Activated T-cell treated with anti-CD3 and anti-CD28 coated beads, Interleukin-2, amount 50 U/mL, for 24 hours (primary cell): ENCODE measurements around the gene ABHD4.
"Not testable (repeated sequence)": the region's sequence is repeated elsewhere in the genome, so short reads cannot be mapped to it uniquely, and the experiment has no call there.

ENCODE experiments used
- DNase-seq: peaks from one replicate; pipeline ENCODE4 v3.0.0-alpha.2; 2020
- H3K27ac Mint-ChIP-seq: 2 replicates; pipeline ENCODE4 v1.8.0; 2020; ENCODE audit warnings: mild to moderate bottlenecking, mixed read lengths
- H3K27me3 Mint-ChIP-seq: 2 replicates; pipeline ENCODE4 v1.8.0; 2020; ENCODE audit warnings: mixed read lengths
- H3K36me3 Mint-ChIP-seq: 2 replicates; pipeline ENCODE4 v1.8.0; 2020; ENCODE audit warnings: low read depth, mixed read lengths
- H3K4me1 Mint-ChIP-seq: 2 replicates; pipeline ENCODE4 v1.8.0; 2020; ENCODE audit warnings: low read depth, mixed read lengths
- H3K4me3 Mint-ChIP-seq: 2 replicates; pipeline ENCODE4 v1.8.0; 2020; ENCODE audit warnings: mild to moderate bottlenecking, moderate library complexity, mixed read lengths
- H3K9me3 Mint-ChIP-seq: 2 replicates; pipeline ENCODE4 v1.8.0; 2020; ENCODE audit warnings: mixed read lengths

ABHD4 gene, protein sequence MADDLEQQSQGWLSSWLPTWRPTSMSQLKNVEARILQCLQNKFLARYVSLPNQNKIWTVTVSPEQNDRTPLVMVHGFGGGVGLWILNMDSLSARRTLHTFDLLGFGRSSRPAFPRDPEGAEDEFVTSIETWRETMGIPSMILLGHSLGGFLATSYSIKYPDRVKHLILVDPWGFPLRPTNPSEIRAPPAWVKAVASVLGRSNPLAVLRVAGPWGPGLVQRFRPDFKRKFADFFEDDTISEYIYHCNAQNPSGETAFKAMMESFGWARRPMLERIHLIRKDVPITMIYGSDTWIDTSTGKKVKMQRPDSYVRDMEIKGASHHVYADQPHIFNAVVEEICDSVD

DNA sequence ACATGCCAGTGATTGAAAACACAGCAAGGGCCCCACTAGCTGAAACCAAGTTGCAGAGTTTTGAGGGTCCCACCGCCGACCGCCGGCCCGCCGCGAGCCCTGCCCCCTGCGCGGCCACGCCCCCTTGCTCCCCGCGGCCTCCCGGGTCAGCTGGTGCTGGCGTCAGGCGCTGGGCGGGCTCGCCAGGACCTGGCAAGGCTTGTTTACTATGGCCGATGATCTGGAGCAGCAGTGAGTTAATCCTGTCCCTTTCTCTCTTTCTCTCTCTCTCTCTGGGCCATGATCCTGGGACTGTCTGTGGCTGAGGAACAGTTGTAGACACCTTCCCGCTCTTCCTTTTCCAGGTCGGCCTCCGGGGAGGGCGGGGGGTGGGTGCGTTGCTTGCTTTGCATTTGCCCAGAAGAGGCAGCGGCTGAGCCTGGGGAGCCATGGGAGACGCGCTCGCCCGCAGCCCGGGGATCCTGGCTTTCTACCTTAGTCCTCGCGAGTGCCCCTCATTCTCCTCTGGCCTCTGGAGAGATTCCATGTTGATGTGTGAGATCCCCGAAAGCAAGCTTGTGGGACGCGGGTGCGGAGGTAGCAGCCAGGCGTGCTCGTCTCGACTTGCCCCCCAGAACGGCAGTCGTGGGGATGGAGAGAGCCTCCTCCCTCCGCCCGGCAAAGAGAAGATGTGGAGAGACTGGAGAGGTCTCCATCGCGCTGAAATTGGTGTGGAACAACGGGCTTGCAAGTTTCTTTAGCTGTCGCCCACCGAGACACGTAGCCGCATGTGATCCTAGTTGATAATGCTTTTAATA lies at the start of gene ABHD4:
ABHD4 (plus strand) TSS at position 202 of the 797 bp plus-strand sequence; CDS start at position 209, 7 bp downstream.
- no peaks in the 10 kb centered on the region for H3K9me3 Mint-ChIP-seq
- H3K27ac Mint-ChIP-seq, result peak within 1 kb of the TSS; percentile 88
- H3K4me3 Mint-ChIP-seq, result peak within 1 kb of the TSS; percentile 88
- peaks cover 19% of the 10 kb centered on the region for H3K36me3 Mint-ChIP-seq
- DNase-seq, result peak; percentile 71
- H3K27me3 Mint-ChIP-seq, result no peaks in the 10 kb centered on the region
- peaks cover 36% of the 10 kb centered on the region for H3K4me1 Mint-ChIP-seq

DNA sequence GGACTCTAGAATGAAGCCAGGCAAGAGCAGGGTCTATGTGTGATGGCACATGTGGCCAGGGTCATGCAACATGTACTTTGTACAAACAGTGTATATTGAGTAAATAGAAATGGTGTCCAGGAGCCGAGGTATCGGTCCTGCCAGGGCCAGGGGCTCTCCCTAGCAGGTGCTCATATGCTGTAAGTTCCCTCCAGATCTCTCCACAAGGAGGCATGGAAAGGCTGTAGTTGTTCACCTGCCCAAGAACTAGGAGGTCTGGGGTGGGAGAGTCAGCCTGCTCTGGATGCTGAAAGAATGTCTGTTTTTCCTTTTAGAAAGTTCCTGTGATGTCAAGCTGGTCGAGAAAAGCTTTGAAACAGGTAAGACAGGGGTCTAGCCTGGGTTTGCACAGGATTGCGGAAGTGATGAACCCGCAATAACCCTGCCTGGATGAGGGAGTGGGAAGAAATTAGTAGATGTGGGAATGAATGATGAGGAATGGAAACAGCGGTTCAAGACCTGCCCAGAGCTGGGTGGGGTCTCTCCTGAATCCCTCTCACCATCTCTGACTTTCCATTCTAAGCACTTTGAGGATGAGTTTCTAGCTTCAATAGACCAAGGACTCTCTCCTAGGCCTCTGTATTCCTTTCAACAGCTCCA lies 48.7 kb upstream of the ABHD4 start:
- H3K36me3 Mint-ChIP-seq, result peaks cover 96% of the 10 kb centered on the region
- H3K4me1 Mint-ChIP-seq, result peaks cover 94% of the 10 kb centered on the region
- no peaks in the 10 kb centered on the region for H3K27me3 Mint-ChIP-seq
- peak overlapping the region; percentile 97 for H3K27ac Mint-ChIP-seq
- peak overlapping the region; percentile 69 for H3K4me3 Mint-ChIP-seq
- no peaks in the 10 kb centered on the region for H3K9me3 Mint-ChIP-seq
- DNase-seq, result peak; percentile 60

DNA sequence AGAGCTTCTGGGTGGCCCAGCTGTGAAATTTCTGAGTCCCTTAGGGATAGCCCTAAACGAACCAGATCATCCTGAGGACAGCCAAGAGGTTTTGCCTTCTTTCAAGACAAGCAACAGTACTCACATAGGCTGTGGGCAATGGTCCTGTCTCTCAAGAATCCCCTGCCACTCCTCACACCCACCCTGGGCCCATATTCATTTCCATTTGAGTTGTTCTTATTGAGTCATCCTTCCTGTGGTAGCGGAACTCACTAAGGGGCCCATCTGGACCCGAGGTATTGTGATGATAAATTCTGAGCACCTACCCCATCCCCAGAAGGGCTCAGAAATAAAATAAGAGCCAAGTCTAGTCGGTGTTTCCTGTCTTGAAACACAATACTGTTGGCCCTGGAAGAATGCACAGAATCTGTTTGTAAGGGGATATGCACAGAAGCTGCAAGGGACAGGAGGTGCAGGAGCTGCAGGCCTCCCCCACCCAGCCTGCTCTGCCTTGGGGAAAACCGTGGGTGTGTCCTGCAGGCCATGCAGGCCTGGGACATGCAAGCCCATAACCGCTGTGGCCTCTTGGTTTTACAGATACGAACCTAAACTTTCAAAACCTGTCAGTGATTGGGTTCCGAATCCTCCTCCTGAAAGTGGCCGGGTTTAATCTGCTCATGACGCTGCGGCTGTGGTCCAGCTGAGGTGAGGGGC lies 48.0 kb upstream of the ABHD4 start:
- peak; percentile 77 for DNase-seq

DNA sequence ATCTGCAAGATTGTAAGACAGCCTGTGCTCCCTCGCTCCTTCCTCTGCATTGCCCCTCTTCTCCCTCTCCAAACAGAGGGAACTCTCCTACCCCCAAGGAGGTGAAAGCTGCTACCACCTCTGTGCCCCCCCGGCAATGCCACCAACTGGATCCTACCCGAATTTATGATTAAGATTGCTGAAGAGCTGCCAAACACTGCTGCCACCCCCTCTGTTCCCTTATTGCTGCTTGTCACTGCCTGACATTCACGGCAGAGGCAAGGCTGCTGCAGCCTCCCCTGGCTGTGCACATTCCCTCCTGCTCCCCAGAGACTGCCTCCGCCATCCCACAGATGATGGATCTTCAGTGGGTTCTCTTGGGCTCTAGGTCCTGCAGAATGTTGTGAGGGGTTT lies 46.5 kb upstream of the ABHD4 start:
- peak overlapping the region; percentile 97 for H3K27ac Mint-ChIP-seq
- peaks cover 2% of the 10 kb centered on the region for H3K27me3 Mint-ChIP-seq
- H3K9me3 Mint-ChIP-seq, result no peaks in the 10 kb centered on the region
- H3K36me3 Mint-ChIP-seq, result peaks cover 79% of the 10 kb centered on the region
- peaks cover 94% of the 10 kb centered on the region for H3K4me1 Mint-ChIP-seq
- peak overlapping the region; percentile 69 for H3K4me3 Mint-ChIP-seq
- peak; percentile 56 for DNase-seq

More for the DNA sequence above, 48.0 kb upstream of the ABHD4 start:
- peak overlapping the region; percentile 69 for H3K4me3 Mint-ChIP-seq
- H3K27ac Mint-ChIP-seq, result peak overlapping the region; percentile 97
- H3K4me1 Mint-ChIP-seq, result peaks cover 94% of the 10 kb centered on the region
- H3K9me3 Mint-ChIP-seq, result no peaks in the 10 kb centered on the region
- H3K27me3 Mint-ChIP-seq, result no peaks in the 10 kb centered on the region
- H3K36me3 Mint-ChIP-seq, result peaks cover 92% of the 10 kb centered on the region

DNA sequence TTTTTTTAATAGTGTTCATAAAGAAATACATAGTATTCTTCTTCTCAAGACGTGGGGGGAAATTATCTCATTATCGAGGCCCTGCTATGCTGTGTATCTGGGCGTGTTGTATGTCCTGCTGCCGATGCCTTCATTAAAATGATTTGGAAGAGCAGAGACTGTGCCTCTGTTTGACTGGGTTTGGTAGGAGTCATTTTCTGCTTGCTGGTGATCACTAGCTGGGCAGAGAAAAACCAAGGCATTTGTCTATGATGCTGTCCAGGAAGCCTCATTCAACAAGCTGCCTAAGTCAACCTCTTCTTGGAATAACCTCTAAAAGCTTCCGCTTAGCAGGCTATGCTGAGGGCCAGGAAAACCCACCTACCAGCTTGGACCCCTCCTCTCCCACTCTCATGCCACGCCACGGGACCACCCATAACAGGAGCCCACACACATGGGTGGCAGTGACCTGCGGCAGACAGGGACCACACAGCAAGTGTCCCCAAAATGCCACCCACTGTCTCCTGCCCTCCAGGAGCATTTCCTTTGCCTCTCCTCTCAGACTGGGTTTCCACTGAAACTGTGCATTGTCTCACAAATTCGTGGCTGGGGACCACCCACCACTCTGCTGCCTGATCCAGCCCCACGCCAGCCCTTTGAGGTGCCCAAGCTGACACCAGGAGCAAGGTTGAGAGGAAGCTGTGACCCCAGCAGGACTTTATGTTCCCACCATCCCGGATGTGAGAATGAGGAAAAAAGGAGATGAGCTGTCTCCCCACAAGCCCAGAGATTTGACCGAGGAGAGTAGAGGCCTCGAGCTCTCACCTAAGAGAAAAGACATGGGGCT lies 45.9 kb upstream of the ABHD4 start:
- Mint-ChIP-seq H3K36me3 (peaks cover 73% of the 10 kb centered on the region), H3K27me3 (peaks cover 2% of the 10 kb centered on the region)

DNA sequence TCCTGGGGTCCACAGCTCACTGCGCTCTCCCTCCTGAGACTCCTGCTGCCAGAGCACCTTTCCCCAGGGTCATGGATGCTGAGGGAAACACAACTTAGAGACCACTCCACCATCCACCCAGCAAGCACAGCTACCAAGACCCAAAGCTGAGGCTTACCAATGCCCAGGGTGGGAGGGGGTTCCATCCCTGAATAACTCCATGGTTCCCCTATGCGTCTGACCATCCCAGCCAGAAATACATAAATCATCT lies 45.3 kb upstream of the ABHD4 start:
- no peaks in the 10 kb centered on the region for H3K9me3 Mint-ChIP-seq
- peaks cover 2% of the 10 kb centered on the region for H3K27me3 Mint-ChIP-seq
- peak overlapping the region; percentile 69 for H3K4me3 Mint-ChIP-seq
- H3K4me1 Mint-ChIP-seq, result peaks cover 93% of the 10 kb centered on the region
- H3K27ac Mint-ChIP-seq, result peak overlapping the region; percentile 97
- DNase-seq, result no peak
- peaks cover 71% of the 10 kb centered on the region for H3K36me3 Mint-ChIP-seq

More for the DNA sequence above, 45.9 kb upstream of the ABHD4 start:
- peak; percentile 64 for DNase-seq
- peaks cover 93% of the 10 kb centered on the region for H3K4me1 Mint-ChIP-seq
- H3K4me3 Mint-ChIP-seq, result peak overlapping the region; percentile 69
- H3K9me3 Mint-ChIP-seq, result no peaks in the 10 kb centered on the region
- H3K27ac Mint-ChIP-seq, result peak overlapping the region; percentile 97

DNA sequence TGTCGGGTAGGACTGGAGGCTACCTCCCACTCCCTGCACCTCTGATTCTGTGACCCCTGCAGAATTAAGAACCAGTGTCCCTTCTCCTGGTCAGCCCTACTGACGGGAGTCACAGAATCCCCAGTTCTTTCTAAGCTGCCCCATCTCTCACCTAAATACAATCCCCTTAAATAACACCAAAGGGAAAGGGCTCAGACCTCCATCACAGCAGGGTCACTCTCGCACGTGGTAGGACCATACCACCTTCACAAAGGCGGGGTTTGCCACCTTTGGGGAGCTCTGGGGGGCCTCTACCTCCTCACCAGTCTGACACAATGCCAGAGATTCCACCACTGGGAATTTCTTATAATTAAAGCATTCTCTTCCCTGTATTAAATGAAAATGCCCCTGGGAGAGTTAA lies 44.7 kb upstream of the ABHD4 start:
- Mint-ChIP-seq H3K27ac (peak overlapping the region; percentile 97), H3K4me3 (peak overlapping the region; percentile 60), H3K9me3 (no peaks in the 10 kb centered on the region), H3K27me3 (peaks cover 2% of the 10 kb centered on the region), H3K36me3 (peaks cover 66% of the 10 kb centered on the region), H3K4me1 (peaks cover 93% of the 10 kb centered on the region)
- DNase-seq, result no peak

DNA sequence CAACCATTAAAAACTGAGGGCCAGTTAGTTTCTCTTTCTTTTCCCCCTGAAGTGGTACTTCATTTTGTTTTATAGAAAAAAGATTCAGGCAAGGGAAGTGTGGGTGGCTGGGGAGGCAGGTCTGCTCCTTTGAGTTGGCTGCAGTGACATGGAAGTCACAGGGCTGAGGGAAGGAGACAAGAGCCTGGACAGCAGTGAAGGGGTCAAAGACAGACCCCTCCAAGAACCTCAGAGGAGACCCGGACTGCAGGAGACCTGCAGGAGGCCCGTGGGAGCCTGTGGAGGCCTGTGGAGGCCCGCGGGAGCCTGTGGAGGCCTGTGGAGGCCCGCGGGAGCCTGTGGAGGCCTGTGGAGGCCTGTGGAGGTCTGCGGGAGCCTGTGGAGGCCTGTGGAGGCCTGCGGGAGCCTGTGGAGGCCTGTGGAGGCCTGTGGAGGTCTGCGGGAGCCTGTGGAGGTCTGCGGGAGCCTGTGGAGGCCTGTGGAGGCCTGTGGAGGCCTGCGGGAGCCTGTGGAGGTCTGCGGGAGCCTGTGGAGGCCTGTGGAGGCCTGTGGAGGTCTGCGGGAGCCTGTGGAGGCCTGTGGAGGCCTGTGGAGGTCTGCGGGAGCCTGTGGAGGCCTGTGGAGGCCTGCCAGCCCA lies 44.1 kb upstream of the ABHD4 start:
- DNase-seq, result peak; percentile 69
- not testable (repeated sequence) for H3K9me3 Mint-ChIP-seq, H3K27me3 Mint-ChIP-seq
- Mint-ChIP-seq H3K4me1 (peaks cover 95% of the 10 kb centered on the region), H3K4me3 (peak overlapping the region; percentile 82), H3K27ac (peak overlapping the region; percentile 99), H3K36me3 (peaks cover 67% of the 10 kb centered on the region)

DNA sequence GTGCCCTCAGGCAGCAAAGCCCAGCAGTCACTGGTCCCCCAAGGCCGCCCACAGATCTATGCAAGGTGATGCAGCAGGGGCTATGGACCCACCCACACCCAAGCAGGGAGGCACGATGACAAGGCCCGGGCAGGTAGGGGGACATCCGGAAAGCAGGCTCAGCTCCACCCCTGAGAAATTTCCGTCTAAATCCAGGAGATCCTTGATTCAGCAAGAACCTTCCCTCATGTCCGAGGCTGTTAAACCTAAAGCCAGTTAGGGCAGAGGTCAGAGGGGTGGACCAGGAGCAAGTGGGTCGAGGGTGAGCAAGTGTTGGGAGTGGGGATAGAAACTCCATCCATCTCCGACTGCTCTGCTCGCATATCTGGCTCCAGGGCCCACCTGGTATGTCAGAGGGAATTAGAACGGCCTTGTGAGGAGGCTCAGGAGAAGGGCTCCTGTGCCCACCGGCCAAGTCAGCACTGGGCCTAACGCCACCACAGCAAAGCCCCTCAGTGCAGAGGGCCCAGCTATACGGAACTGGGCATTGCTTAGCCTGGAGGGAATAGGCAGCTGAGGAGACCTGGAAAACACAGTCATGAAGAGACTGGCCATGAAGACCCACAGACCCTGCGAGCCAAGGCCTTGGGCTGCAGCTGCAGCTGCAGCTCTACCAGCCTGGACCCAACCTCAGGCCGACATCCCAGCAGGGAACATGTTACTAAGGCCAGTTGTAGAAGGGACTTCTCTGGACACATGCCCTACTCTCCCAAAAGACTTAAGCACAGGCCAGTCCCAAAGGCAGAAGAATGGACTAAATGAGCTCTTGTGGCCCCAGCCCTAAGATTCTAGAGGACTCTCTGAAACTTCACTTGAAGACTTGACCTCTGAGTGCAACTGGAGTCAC lies 43.4 kb upstream of the ABHD4 start:
- peak overlapping the region; percentile 82 for H3K4me3 Mint-ChIP-seq
- peaks cover 95% of the 10 kb centered on the region for H3K4me1 Mint-ChIP-seq
- H3K27me3 Mint-ChIP-seq, result peaks cover 2% of the 10 kb centered on the region
- H3K27ac Mint-ChIP-seq, result peak overlapping the region; percentile 99
- DNase-seq, result peak; percentile 74
- H3K36me3 Mint-ChIP-seq, result peaks cover 65% of the 10 kb centered on the region
- H3K9me3 Mint-ChIP-seq, result no peaks in the 10 kb centered on the region

DNA sequence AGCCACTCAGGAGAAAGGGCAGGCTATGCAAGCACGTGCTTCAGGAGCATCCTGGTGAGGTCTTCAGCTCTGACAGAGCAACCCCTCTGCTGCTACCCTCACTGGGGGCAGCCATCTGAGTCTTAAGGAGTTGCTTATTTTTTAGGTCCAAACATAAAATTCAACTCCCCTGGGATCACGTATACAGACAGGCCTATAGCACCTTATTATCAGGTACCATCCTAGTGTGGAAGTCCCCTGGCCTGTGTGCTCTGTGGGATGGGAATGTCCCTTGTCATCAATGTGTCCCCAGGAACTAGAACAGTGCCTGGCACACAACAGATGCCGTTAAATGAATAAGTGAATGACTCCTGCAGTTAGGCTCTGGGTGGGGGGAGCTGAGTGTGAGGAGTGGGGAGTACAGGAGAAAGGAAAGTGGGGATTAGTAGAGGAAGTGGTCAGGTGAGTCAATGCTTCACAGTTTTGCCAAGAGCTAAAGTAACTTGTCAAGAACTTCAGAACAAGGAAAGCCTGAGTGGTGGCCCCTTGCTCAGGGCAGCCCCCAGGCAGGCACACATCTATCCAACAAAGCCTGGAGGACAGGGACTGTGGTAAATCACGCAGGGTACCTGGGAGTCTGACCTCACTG lies 42.6 kb upstream of the ABHD4 start:
- peaks cover 61% of the 10 kb centered on the region for H3K36me3 Mint-ChIP-seq
- H3K4me1 Mint-ChIP-seq, result peaks cover 95% of the 10 kb centered on the region
- H3K27ac Mint-ChIP-seq, result peak overlapping the region; percentile 99
- DNase-seq, result no peak
- H3K9me3 Mint-ChIP-seq, result no peaks in the 10 kb centered on the region
- H3K4me3 Mint-ChIP-seq, result peak overlapping the region; percentile 82
- H3K27me3 Mint-ChIP-seq, result peaks cover 2% of the 10 kb centered on the region

DNA sequence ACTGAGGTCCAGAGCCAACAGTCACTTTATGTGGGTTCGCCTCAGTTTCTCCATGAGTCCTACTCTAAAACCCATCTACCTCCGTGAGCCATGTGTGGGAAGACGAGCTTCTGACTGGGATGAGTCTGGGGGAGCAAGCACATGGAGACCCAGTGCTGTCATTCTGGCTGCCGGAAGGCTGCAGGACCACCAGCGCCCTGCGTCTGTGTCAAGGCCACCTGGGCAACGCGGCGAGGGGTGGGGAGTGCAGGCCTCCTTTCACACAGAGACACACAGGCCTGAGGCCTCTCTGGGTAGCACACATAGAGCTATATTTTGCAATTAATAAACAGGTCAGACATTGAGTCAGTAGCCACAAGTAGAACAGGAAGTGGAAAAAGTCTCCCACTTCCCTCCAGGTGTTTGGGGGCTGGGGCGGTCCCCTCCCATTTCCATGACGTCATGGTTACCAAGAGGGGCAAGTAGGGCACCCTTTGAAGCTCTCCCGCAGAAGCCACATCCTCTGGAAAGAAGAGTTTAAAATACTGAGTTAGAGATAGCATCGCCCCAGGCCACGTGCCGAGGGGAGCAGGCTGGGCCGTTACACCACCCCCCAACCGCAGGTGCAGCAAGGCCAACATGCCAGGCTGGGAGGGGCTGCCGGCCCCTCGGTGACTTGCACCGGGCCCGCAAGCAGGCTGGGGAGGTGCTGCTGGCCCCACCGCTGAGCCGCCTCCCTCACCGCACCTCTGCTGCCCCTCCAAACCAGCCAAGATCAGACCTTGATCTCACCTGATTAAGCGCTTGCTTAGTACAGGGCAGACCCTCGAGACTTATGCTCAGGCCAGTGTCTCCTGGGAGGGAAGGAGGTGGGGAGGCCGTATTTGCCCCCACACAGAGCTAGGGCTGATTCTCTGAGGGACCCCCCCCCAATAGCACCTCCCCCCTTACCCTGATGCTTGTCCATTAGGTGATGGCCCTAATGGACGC lies 41.8 kb upstream of the ABHD4 start:
- peak; percentile 94 for DNase-seq
- H3K9me3 Mint-ChIP-seq, result no peaks in the 10 kb centered on the region
- peak overlapping the region; percentile 82 for H3K4me3 Mint-ChIP-seq
- peaks cover 95% of the 10 kb centered on the region for H3K4me1 Mint-ChIP-seq
- peaks cover 2% of the 10 kb centered on the region for H3K27me3 Mint-ChIP-seq
- H3K27ac Mint-ChIP-seq, result peak overlapping the region; percentile 99
- H3K36me3 Mint-ChIP-seq, result peaks cover 54% of the 10 kb centered on the region
